GM21360 (cell line): ENCODE data around the gene TIGD2.
"Not testable (repeated sequence)": the region's sequence is repeated elsewhere in the genome, so short reads cannot be mapped to it uniquely, and the experiment has no call there.

Experiments used
- ATAC-seq: cut with Tn5 transposase; IDR thresholded peaks from one replicate; pipeline ENCODE4 v1.9.1; 2021; ENCODE audit warnings: mild to moderate bottlenecking, moderate library complexity; ENCODE audit not compliant: unreplicated experiment

TIGD2 gene

DNA sequence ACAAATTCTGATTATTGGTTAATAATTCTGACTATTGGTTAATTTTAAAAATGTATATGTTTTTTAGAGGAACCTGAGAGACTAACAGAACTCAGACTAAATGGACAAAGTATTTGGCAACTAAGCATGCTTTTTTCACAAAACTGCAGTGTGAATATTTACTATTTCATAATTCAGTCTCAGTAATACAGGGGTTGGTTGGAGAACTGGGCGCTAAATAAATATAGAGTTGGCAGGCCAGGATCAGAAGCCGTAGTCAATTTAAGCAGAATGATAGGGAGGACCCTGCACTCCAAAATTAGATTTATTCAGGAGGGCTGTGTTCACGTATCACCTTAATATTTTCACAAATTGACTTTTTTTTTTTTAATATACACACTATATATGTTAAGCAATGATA, 5.8 kb downstream of the TIGD2 start:
- ATAC-seq: no peak

DNA sequence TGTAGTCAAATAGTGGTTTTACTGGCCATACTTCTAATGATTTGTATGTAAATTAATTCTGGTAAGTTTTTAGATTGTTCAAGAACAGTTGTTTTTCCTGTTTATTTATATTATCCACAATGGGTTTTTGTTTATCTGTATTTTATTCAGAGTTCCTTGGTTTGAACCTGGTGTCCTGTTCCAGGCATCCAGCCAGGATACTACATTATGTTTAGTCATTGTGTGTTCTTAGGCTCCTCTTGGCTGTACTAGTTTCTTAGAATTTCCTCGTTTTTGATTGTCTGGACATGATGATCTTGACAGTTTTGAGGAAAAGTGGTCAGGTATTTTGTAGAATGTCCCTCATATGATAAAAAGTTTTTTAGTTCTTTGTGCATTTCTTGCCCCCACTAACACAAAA, 7.8 kb downstream of the TIGD2 start:
- no peak for ATAC-seq

DNA sequence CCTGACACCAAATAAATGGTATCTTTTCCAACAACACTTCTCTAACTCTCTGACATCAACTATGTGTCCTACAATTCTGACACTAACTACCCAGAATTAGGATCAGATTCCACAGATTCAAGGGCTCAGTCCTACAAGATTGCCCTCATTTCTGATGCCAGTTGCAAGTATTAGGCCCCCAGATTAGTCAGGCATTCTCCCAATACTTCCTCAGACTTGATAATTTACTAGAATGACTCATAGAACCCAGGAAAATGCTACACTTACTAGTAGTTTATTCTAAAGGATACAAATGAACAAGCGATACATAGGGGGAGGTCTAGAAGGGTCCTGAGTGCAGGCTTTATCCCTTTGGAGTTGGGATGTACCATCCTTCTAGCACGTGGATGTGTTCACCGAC, 8.5 kb downstream of the TIGD2 start:
- ATAC-seq: no peak

DNA sequence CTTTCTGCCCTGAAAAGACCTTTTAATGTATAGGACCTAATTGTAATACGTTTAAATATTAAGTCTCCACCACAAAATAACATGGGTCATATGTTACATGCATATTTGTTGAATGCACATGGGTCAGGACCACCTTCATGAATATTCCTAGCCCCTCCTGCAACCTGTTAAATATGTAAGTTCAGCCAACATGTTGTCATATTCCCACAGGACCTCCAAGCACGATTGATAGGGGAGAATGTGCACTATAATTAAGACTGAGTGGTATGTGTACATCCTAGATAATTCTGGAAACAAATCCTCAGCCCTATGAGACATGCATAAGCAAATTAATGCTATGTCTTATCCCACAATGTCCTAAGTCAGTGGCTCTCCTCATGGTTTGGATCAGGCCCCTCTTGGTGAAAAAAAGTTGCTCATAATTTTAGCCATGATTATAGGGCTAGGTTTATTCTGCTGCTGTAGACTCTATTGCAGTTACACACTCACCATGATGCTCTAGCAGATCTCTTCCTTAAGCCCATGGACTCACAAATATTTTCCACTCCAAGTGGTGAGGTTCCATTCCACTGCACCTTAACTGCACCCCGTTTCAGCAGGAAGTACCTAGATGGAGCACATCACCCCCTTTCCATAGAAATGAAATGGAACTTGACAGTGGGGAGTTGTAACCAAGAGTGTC, 10.2 kb downstream of the TIGD2 start:
- ATAC-seq: no peak

DNA sequence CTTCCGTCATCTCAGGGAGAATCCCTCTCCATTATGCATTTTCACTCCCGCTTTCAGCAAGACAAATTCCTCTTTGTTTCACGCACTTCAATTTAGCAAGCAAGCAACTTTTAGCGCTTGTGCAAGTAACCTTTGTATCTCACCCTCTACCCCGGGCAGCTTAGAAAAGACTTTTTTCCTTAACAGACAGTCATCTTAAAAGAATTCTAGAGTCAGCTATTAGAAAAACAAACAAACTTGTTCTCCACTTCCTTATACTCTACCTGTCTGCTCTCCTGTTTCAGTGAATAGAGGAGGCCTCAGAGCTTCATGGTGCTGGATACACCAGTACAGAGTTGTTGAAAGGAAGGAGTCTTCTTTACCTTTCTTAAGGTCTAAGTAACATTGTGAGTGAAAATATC, 12.1 kb downstream of the TIGD2 start:
- ATAC-seq: no peak

DNA sequence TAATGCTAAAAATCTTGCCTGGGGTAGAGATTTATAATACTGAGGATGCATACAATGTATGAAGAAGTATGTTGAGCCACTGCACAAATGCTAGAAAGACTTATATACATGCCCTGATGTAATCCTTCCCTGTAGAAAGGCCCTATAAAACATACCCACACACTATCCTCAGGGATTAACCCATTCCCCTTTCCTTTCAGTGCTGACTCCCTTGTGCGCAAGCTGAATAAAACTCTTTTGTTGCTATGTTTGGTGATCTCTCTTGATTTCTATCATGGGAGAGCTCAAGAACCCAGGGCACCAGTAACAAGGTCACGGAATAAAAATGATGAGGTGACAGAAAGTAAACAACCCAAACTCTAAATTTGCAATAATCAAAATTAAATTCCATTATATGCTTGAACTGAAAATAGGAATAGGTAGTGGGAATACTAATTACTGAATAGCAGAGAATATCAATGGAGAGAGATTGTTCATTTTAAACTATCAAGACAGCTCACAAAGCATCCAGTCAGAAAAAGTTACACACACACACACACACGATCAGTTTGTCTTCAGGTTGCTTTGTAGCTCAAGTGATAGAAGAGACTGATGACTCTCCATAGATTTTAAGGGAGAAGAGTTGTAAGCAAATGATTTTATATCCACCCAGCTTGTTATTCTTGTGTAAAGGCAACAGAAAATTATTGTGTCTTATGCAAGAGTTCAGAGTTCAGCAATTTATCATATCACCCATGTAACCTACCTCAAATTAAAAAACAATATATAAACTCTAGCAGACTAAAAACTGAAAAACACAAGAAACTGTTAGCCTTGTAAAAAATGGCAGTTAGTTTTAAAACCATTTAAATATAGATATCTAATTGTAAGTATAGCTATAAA, 14.8 kb downstream of the TIGD2 start:
- no peak for ATAC-seq

DNA sequence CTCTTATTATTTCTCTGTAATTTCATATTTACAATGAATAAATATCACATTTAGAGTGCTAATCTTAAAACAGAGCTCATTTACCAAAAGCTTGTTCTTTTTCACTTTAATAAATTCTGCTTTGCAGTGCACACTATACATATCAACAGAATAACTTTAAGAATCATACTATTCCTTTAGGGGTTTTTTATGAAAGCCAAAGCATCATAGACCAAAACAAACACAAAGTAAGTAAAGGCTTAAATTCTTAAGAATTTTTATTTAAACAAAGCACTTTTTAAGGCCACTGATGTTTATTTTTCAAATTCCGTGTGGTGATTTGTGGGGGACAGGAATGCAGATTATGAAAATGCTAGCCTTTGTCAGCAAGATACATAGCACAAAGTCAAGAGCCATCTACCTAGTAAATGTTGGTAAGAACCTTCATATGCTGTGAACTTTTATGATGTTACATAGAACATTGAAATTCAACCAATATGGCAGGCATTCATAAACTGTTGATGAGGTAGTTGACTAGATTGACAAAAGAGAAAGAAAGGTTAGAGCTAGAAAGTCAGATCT, 17.8 kb downstream of the TIGD2 start:
- ATAC-seq: no peak

DNA sequence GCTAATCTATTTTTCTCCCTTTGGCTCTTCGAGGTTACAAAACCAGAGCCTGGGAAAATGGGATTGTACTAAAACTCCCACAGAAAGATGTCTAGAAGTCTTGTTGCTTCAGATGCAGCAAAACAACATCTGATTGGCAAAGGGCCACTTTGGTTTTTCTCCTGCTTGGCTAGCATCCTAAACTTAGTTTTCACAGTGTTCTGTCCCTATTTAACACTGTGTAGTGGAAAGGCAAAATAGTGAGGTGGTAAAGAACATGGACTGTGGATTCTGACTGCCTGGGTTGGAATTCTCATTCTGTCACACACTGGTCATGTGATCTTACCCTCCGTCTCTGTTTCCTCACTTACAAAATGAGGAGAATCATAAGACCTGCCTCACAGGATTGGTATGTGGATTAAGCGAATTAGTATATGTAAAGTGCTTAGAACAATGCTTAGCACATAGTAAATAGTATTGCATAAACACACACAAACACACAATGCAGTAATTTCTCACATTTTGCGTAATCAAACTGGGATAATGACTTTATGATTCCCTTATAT, 23.5 kb downstream of the TIGD2 start:
- no peak for ATAC-seq

DNA sequence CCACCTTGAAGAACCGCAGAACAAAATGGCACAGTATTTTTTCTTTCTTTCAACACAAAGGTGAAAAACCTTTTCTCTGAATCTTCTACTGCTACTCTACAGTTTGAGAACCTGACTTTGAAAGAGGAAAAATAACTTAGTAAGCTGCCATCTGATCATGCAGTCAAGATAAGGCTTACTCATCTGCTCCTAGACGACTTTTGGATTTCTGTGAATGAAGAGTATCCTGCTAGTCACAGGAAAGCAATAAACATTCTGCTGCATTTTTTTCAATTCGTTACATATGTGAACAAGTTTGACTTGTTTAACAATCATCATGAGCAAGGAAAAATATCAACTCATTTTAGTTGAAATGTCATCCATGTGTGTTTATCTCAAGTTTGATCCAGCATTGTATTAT, 25.2 kb downstream of the TIGD2 start:
- ATAC-seq: no peak

DNA sequence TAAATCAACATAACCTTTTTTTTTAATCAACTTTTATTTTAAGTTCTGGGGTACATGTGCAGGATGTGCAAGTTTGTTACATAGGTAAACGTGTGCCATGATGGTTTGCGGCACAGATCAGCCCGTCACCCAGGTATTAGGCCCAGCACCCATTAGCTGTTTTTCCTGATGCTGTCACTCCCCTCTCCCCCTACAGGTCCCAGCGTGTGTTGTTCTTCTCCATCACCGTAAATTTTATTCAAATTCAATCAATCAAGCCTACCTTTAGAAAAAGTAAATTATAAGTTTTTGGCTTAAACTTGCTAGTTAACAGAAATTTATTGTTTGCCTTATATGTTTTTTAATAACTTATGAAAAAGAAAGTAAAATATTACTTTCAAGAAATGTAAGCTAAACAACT, 25.9 kb downstream of the TIGD2 start:
- no peak for ATAC-seq

DNA sequence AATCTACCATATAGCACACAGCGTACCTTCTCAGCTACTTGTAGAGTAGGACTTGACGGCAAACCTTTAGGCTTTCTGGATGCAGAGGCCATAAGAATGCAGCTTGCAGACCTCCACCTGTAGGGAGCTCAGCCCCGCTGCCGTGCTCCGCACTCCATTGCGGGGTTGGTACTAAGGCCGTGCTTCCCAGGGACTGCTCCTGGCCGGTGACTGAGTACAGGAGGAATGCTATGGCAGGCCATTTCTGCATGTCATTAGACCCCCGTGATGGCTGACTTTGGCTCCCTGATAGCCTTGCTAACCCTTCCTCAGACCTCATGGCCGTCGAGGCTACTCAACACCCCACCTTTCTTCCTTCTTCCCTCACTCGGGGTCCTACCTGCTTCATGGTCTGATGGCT, 26.4 kb downstream of the TIGD2 start:
- no peak for ATAC-seq

DNA sequence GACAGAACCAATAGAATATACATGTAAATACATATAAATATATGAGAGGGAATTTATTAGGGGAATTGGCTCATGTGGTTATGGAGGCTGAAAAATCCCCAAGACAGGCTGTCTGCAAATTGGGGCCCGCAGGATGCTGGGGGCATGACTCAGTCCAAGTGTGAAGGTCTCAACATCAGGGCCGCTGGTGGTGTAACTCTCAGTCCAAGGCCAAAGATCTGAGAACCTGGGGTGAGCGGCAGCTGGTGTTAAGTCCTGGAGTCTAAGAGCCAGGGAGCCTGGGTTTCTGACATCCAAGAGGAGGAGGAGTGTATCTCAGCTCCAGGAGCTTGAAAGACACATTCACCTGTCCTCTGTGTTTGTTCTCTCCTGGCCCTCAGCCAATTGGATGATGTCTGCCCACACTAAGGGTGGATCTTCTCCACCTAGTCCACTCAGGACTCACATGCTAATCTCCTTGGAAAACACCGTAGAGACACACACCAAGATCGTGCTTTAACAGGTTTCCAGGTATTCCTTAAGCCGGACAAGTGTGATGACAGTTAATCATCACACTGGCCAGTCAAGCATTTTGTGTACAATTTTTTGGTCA, 28.9 kb downstream of the TIGD2 start:
- ATAC-seq: no peak

DNA sequence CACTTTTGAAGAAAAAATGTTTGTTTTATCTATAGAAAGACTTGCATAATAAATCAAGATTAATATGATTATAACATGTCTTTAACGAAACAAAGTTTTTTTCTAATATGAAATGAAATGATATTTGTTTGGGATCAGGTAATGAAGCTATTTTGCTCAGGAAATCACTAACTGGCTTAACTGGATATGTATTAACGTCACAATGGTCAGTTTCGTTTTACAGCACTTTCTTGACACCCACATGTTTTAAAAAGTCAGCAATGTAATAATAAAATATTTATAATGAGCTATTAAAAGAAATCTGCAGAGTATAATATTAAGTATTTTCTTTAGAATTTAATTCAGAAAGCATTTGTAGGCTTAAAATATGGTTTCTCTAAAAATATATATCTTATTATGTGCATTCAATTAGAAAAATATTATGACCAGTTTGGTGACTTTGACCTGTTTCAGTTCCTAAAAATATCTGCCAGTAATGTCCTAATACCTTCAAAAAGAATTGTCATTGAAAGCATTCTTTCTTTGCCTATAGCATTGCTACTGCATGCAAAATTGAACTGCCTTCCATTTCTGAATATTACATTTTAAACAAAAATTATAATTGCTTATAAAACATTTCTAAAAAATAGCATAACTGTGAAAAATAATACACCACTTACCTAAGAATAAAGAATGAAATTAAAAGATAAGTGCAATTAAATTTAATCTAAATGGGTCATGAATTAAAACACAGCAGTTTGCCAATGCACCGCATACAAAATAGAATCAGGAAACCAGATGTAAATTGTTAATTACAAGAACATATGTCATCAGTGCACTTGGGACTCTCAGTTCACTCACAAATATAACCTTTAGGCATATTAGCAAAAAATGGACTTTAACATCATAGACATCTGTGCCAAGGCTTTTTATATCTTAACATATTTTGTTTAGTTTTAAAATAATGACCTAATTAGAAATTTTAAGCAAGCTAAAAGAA, 31.6 kb downstream of the TIGD2 start:
- ATAC-seq: peak; percentile 81

DNA sequence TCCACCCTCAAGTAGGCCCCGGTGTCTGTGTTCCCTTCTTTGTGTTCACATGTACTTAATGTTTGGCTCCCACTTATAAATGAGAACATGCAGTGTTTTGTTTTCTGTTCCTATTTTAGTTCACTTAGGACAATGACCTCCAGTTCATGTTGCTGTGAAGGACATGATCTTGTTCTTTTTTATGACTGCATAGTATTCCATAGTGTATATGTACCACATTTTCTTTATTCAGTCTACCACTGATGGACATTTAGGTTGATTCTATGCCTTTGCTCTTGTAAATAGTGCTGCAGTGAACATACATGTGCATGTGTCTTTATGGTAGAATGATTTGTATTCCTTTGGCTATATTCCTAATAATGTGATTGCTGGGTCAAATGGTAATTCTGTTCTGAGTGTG, 33.3 kb downstream of the TIGD2 start:
- not testable (repeated sequence) for ATAC-seq

DNA sequence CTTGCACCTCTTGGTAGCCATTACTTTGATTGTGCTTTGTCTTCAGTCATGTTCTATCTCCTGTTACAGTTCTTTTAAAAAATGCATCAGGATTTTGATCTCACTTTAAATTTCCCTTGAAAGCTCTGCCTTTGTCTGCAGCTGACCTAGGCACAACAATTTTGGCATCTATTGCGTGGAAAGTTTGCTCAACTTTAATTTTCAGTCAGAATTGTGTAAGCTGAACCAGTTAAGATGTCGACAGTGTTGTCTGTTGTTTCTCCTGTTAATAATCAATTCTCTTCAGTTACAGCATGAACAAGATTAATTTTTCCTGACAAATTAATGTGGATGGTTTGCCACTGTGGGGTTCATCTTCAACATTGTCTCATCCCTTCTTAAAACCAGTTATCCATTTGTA, 34.9 kb downstream of the TIGD2 start:
- ATAC-seq: no peak

DNA sequence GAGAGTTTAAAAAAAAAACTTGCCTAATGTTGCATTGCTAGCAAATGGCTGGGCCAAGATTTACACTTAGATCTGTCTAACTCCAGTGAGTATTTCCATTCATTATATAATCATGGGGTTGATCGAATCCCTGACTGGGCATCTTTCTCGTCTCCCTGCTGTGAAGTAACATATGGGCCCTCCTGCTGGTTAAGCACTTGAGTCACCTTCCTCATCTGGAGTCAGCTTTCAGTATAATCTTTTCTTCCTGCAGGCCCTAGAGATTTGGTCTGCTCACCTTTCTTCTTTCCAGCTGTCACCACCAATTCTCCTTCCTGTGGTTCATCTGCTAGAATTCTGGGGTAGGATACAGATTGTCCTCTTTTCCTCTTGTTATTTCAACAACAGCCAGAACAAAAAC, 41.6 kb downstream of the TIGD2 start:
- no peak for ATAC-seq

DNA sequence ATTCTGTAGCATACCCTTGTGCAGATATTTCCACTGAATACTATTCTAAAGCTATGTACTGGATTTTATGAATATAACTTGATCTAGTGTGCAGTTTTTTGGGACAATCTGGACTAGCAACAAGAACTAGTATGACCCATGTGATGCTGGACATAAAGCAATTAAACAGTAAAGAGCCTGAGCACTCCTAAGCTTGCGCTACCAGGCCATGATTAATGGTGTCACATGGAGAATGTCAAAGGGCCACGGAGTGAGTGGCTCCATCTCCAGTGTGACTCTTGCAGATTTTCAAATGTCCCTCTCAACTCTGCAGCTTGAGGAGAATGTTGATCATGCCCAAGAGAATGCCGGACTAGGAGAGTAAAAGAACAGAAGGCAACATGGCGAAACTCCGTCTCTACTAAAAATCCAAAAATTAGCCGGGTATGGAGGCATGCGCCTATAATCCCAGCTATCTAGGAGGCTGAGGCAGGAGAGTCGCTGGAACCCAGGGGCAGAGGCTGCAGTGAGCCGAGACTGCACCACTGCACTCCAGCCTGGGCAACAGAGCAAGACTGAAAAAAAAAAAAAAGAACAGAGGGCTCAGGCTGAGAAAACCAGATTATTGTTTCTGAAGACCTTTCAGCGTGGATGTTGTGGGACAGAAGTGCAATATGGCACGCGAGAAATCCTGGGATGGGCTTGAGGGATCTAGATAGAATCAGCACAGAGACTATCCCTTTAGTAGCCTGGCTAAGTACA, 45.0 kb downstream of the TIGD2 start:
- no peak for ATAC-seq

DNA sequence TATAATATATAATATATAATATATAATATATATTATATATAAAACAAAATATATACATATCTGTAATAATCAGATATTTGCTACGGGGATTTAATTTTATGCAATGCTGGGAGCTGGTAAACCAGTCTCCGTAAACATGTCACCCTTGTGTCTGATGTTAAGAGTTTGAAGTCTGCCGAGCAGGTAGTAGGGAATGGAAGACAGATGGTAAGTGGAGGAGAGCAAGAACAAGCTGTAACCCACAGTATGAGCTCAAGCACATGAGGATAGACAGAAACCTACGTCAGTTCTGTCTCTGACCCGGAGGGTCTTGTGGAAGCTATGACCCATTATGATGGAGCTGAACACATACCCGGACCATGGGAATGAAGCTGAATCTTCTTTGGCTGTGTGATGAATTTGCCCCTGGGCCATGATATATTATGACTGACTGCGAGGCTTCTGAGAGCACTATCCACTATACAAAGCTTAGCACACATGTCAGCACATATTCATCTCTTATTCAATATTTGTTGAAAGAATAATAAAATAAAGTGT, 46.2 kb downstream of the TIGD2 start:
- ATAC-seq: no peak

DNA sequence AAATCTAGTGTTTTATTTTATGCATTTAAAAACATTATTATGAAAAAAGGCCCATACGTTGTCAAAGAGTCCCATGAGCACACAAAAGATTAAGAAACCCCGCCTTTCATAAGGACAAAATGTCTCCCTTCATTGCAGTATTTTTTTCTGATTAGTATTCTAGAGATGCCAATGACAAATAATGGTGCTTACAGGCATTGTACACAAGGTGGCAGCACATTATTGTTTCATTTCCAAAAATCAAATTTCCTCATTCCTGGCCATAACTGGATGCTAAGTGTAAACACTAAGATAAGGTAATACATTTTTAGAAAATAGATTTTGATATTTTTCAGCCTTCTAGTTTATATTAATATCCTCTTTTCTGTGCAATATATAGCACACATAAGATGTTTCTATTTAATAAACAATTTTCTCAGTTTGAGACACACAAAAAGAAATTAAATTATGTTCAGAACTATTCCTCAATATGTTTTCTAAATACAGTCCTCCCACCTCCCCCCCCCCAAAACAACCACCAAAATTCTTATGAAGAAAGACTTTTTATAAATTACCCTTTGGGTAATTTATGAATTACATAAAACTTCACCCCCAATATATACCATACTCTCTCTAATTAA, 47.7 kb downstream of the TIGD2 start:
- no peak for ATAC-seq
